HepG2 (cell line): ENCODE results near the gene GPR158.
"Not testable (repeated sequence)": the region's sequence is repeated elsewhere in the genome, so short reads cannot be mapped to it uniquely, and the experiment has no call there.

Source experiments
- CHD4 ChIP-seq: fragments of 200-600 bp; sonication (generic); IDR thresholded peaks from 2 replicates; pipeline ENCODE4 v1.7.0; 2017; ENCODE audit warnings: mild to moderate bottlenecking, low read length, borderline replicate concordance
- CTCF ChIP-seq: sonication (generic); formaldehyde crosslinking; IDR thresholded peaks from 2 replicates; pipeline ENCODE4 v1.5.0; 2020; ENCODE audit warnings: mild to moderate bottlenecking, missing genetic modification reagents, moderate library complexity
- EP300 ChIP-seq, 3 experiments: sonication (generic) in 1 of 3; formaldehyde crosslinking in 1 of 3; IDR thresholded peaks; 2 replicates each; pipeline versions ENCODE4 v1.5.1 to v1.6.1; 2011 to 2020; ENCODE audit warnings: low read depth in 2 of 3, low read length in 2 of 3, borderline replicate concordance in 1 of 3, improper control_type of control experiment in 1 of 3, mild to moderate bottlenecking in 1 of 3, missing genetic modification reagents in 1 of 3, moderate library complexity in 1 of 3
- MAZ ChIP-seq, 2 experiments: sonication (generic) in 1 of 2; formaldehyde crosslinking in 1 of 2; IDR thresholded peaks; 2 replicates each; pipeline versions ENCODE4 v1.5.0 to v1.6.1; 2012 to 2020; ENCODE audit warnings: low read depth in 2 of 2, mild to moderate bottlenecking in 2 of 2, borderline replicate concordance in 1 of 2, improper control_type of control experiment in 1 of 2, low read length in 1 of 2, missing genetic modification reagents in 1 of 2, moderate library complexity in 1 of 2
- REST ChIP-seq, 2 experiments: IDR thresholded peaks; 2 replicates each; pipeline ENCODE4 v1.6.1; 2011 to 2012; ENCODE audit warnings: low read length in 2 of 2, borderline replicate concordance in 1 of 2, low read depth in 1 of 2, mild to moderate bottlenecking in 1 of 2, moderate library complexity in 1 of 2
- SMAD3 ChIP-seq: sonication (generic); formaldehyde crosslinking; IDR thresholded peaks from 2 replicates; pipeline ENCODE4 v1.4.0; 2020; ENCODE audit warnings: missing genetic modification reagents
- ZNF124 ChIP-seq: sonication (generic); formaldehyde crosslinking; IDR thresholded peaks from 2 replicates; pipeline ENCODE4 v1.4.0; 2020; ENCODE audit warnings: missing genetic modification reagents
- ZNF30 ChIP-seq: sonication (generic); formaldehyde crosslinking; IDR thresholded peaks from 2 replicates; pipeline ENCODE4 v1.5.0; 2020; ENCODE audit warnings: mild to moderate bottlenecking, missing genetic modification reagents
- ZNF552 ChIP-seq: sonication (generic); formaldehyde crosslinking; IDR thresholded peaks from 2 replicates; pipeline ENCODE4 v1.9.0; 2022; ENCODE audit warnings: missing genetic modification reagents, mild to moderate bottlenecking, borderline replicate concordance
- ZNF773 ChIP-seq: sonication (generic); formaldehyde crosslinking; IDR thresholded peaks from 2 replicates; pipeline ENCODE4 v1.4.0; 2020; ENCODE audit warnings: missing genetic modification reagents, borderline replicate concordance

- not testable (repeated sequence) for TF ChIP-seq ZNF552; EP300 (IDR thresholded peaks at IDR 0.05; ENCODE audit: low read depth in 2 of 2, low read length in 2 of 2); EP300 (CRISPR knock-in tag; IDR thresholded peaks at IDR 0.05; ENCODE audit: borderline replicate concordance); SMAD3 (CRISPR knock-in tag); ZNF30 (CRISPR knock-in tag); ZNF124 (CRISPR knock-in tag); REST (IDR thresholded peaks at IDR 0.05; ENCODE audit: borderline replicate concordance in 1 of 2, low read depth in 1 of 2, low read length in 2 of 2); CHD4; ZNF773 (CRISPR knock-in tag); CTCF (CRISPR knock-in tag); MAZ (IDR thresholded peaks at IDR 0.05; ENCODE audit: borderline replicate concordance, low read depth, low read length); MAZ (CRISPR knock-in tag; IDR thresholded peaks at IDR 0.05; ENCODE audit: low read depth)
These were observed 11.3 kb upstream of the GPR158 start for GRCh38 chr10:25163464-25163863.
